GM21576 (cell line): ENCODE results near the gene PDLIM1.
"Not testable (repeated sequence)": the region's sequence is repeated elsewhere in the genome, so short reads cannot be mapped to it uniquely, and the experiment has no call there.

Experiments used
- ATAC-seq: cut with Tn5 transposase; IDR thresholded peaks from one replicate; pipeline ENCODE4 v1.9.1; 2021; ENCODE audit warnings: mild to moderate bottlenecking, moderate library complexity; ENCODE audit not compliant: unreplicated experiment

The PDLIM1 gene

GRCh38 chr10:95243318-95243617 lies 47.5 kb downstream of the PDLIM1 start:
- ATAC-seq, result no peak

- no peak for ATAC-seq
Measured at GRCh38 chr10:95242581-95243317, 48.1 kb downstream of the PDLIM1 start.

- ATAC-seq, result no peak
Measured at GRCh38 chr10:95241533-95241932, 49.3 kb downstream of the PDLIM1 start.

GRCh38 chr10:95240811-95241210 lies 50.0 kb downstream of the PDLIM1 start:
- no peak for ATAC-seq

GRCh38 chr10:95240096-95240495 lies 50.7 kb downstream of the PDLIM1 start:
- not testable (repeated sequence) for ATAC-seq

- no peak for ATAC-seq
Measured at GRCh38 chr10:95237376-95238170, 53.2 kb downstream of the PDLIM1 start.

- peak; percentile 99 for ATAC-seq
Measured at GRCh38 chr10:95236068-95236903, 54.5 kb downstream of the PDLIM1 start.

- ATAC-seq, result no peak
Measured at GRCh38 chr10:95235676-95236067, 55.1 kb downstream of the PDLIM1 start.

- no peak for ATAC-seq
Measured at GRCh38 chr10:95234951-95235350, 55.9 kb downstream of the PDLIM1 start.

- ATAC-seq, result no peak
Measured at GRCh38 chr10:95233377-95234034, 57.3 kb downstream of the PDLIM1 start.

- ATAC-seq, result peak; percentile 56
Measured at GRCh38 chr10:95230677-95231586, 59.9 kb downstream of the PDLIM1 start.

- no peak for ATAC-seq
Measured at GRCh38 chr10:95229724-95230627, 60.8 kb downstream of the PDLIM1 start.

GRCh38 chr10:95228934-95229723 lies 61.7 kb downstream of the PDLIM1 start:
- not testable (repeated sequence) for ATAC-seq

GRCh38 chr10:95225136-95225535 lies 65.7 kb downstream of the PDLIM1 start:
- ATAC-seq, result no peak

GRCh38 chr10:95221124-95221523 lies 69.7 kb downstream of the PDLIM1 start:
- ATAC-seq, result no peak

GRCh38 chr10:95220539-95220938 lies 70.3 kb downstream of the PDLIM1 start:
- no peak for ATAC-seq

GRCh38 chr10:95217476-95217875 lies 73.3 kb downstream of the PDLIM1 start:
- ATAC-seq, result no peak

GRCh38 chr10:95214793-95215192 lies 76.0 kb downstream of the PDLIM1 start:
- ATAC-seq, result peak; percentile 76
